Transverse colon (tissue), 4 donors: Measurements from ENCODE around the gene INTS11.

Source experiments
- CTCF ChIP-seq, 5 experiments: fragments of 200-600 bp in 3 of 5; fragments of 450-650 bp in 2 of 5; sonication (generic) in 3 of 5; IDR thresholded peaks; 1 replicate in 2 of 5; 2 replicates in 3 of 5; pipeline ENCODE4 v1.5.1; 2016 to 2017; ENCODE audit warnings: antibody characterized with exemption in 5 of 5, inconsistent platforms in 3 of 5, mild to moderate bottlenecking in 2 of 5, moderate library complexity in 1 of 5
- EP300 ChIP-seq: sonication (generic); formaldehyde crosslinking; IDR thresholded peaks from one replicate; pipeline ENCODE4 v1.6.1; 2017; ENCODE audit warnings: antibody characterized with exemption, low read depth
- POLR2A ChIP-seq: fragments of 450-650 bp; IDR thresholded peaks from one replicate; pipeline ENCODE4 v1.6.1; 2016; ENCODE audit warnings: antibody characterized with exemption, mild to moderate bottlenecking, moderate library complexity
- POLR2AphosphoS5 ChIP-seq, 3 donors: sonication (generic); formaldehyde crosslinking; IDR thresholded peaks; one replicate each; pipeline ENCODE4 v1.6.1; 2016; ENCODE audit warnings: antibody characterized with exemption in 3 of 3

GRCh38 chr1:1344655-1345361 is 20.3 kb upstream of the INTS11 start:
- TF ChIP-seq CTCF (IDR thresholded peaks at IDR 0.05) = peak; percentile 18 to 47 (median 39)
- TF ChIP-seq POLR2AphosphoS5 (IDR thresholded peaks at IDR 0.05) = no peak
- TF ChIP-seq EP300 = no peak
- no peak for TF ChIP-seq POLR2A
